Liver (tissue), 3 donors: ENCODE measurements around the gene ZDHHC22.

Experiments
- CTCF ChIP-seq: fragments of 150-350 bp; IDR thresholded peaks from 2 replicates; pipeline ENCODE4 v1.5.1; 2017; ENCODE audit warnings: improper control_type of control experiment, low read depth, low read length; ENCODE audit not compliant: missing input control
- EGR1 ChIP-seq, 2 donors: IDR thresholded peaks; 2 replicates each; pipeline ENCODE4 v1.6.1; 2016 to 2018; ENCODE audit warnings: antibody characterized with exemption in 2 of 2, low read depth in 2 of 2
- FOXA1 ChIP-seq: IDR thresholded peaks from 2 replicates; pipeline ENCODE4 v1.6.1; 2016; ENCODE audit warnings: antibody characterized with exemption
- FOXA2 ChIP-seq: IDR thresholded peaks from 2 replicates; pipeline ENCODE4 v1.6.1; 2016; ENCODE audit warnings: antibody characterized with exemption
- GABPA ChIP-seq, 2 donors: IDR thresholded peaks in 1 of 2; conservative IDR thresholded peaks in 1 of 2; 2 replicates each; pipeline ENCODE4 v1.6.1; 2016; ENCODE audit warnings: antibody characterized with exemption in 2 of 2, mild to moderate bottlenecking in 1 of 2, moderate library complexity in 1 of 2
- HNF4G ChIP-seq: IDR thresholded peaks from 2 replicates; pipeline ENCODE4 v1.6.1; 2016; ENCODE audit warnings: antibody characterized with exemption
- JUND ChIP-seq, 2 donors: IDR thresholded peaks; 2 replicates each; pipeline ENCODE4 v1.6.1; 2016; ENCODE audit warnings: antibody characterized with exemption in 2 of 2
- MAX ChIP-seq: IDR thresholded peaks from 2 replicates; pipeline ENCODE4 v1.6.1; 2016; ENCODE audit warnings: antibody characterized with exemption
- NR2F2 ChIP-seq: IDR thresholded peaks from 2 replicates; pipeline ENCODE4 v1.6.1; 2016; ENCODE audit warnings: antibody characterized with exemption
- RAD21 ChIP-seq, 2 donors: IDR thresholded peaks; 2 replicates each; pipeline ENCODE4 v1.6.1; 2016; ENCODE audit warnings: antibody characterized with exemption in 2 of 2, mild to moderate bottlenecking in 2 of 2
- REST ChIP-seq: IDR thresholded peaks from 2 replicates; pipeline ENCODE4 v1.6.1; 2016; ENCODE audit warnings: antibody characterized with exemption, mild to moderate bottlenecking
- RXRA ChIP-seq, 2 donors: IDR thresholded peaks; 2 replicates each; pipeline ENCODE4 v1.6.1; 2017 to 2018; ENCODE audit warnings: antibody characterized with exemption in 2 of 2, mild to moderate bottlenecking in 1 of 2
- TAF1 ChIP-seq: conservative IDR thresholded peaks from 2 replicates; pipeline ENCODE4 v1.6.1; 2016; ENCODE audit warnings: antibody characterized with exemption, mild to moderate bottlenecking
- TF ChIP-seq, protein P1 (sequence below): IDR thresholded peaks from 2 replicates; pipeline ENCODE4 v1.6.1; 2016; ENCODE audit warnings: antibody characterized with exemption
- donor health status: healthy.
- donor health status: healthy.

- TF ChIP-seq RXRA (IDR thresholded peaks at IDR 0.05) (no peak), MAX (no peak), CTCF (no peak), FOXA2 (no peak), TAF1 (no peak), EGR1 (IDR thresholded peaks at IDR 0.05; ENCODE audit: low read depth in 2 of 2) (no peak), RAD21 (IDR thresholded peaks at IDR 0.05) (no peak), GABPA (IDR thresholded peaks at IDR 0.05 in 1 of 2, conservative IDR thresholded peaks at IDR 0.05 in 1 of 2) (no peak), NR2F2 (no peak), JUND (IDR thresholded peaks at IDR 0.05) (no peak), FOXA1 (no peak), HNF4G (no peak), REST (no peak)
- TF ChIP-seq, protein P1, sequence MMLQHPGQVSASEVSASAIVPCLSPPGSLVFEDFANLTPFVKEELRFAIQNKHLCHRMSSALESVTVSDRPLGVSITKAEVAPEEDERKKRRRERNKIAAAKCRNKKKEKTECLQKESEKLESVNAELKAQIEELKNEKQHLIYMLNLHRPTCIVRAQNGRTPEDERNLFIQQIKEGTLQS: no peak
These were observed 31.9 kb downstream of the ZDHHC22 start for GRCh38 chr14:77109656-77110055.
